Measurements from ENCODE around the gene PHC2.

DNA sequence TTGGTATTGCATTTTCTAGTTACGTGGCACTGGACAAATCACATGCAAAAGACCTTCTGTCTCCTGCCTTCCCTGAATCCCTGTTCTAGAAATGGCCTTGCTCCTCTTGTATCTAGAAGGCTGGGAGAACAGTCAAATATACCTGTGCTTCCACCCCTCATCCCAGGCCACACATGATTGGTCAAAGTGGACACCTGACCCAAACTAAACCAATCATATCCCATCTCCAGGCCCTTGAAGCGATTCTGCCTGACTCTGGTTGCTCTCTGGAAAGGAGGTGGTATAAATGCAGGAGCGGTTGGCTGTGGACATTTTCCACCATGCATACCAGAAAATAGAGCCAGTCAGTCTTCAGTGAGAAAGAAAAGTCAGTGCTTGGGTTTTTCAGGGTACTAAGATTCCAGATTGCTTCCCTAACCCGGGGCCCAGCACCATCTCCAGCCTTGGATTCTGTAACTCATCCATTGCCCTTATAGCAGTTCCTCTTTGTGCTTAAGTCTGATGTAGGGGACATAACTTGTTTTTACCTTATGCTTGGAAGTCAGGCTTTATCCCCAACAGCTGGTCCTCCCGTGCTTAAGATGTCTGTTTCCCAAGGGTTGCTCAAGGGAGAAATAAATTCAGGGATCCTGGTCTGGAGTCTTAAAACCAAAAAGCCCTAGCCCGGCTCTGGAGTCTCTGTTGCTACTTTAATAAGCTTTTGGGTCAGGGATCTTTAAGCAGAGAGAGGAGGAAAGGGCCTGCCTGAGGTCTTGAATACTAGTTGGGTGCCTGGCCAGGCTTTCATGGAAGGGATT lies 7.7 kb upstream of the PHC2 start:
- TF ChIP-seq, protein P1, sequence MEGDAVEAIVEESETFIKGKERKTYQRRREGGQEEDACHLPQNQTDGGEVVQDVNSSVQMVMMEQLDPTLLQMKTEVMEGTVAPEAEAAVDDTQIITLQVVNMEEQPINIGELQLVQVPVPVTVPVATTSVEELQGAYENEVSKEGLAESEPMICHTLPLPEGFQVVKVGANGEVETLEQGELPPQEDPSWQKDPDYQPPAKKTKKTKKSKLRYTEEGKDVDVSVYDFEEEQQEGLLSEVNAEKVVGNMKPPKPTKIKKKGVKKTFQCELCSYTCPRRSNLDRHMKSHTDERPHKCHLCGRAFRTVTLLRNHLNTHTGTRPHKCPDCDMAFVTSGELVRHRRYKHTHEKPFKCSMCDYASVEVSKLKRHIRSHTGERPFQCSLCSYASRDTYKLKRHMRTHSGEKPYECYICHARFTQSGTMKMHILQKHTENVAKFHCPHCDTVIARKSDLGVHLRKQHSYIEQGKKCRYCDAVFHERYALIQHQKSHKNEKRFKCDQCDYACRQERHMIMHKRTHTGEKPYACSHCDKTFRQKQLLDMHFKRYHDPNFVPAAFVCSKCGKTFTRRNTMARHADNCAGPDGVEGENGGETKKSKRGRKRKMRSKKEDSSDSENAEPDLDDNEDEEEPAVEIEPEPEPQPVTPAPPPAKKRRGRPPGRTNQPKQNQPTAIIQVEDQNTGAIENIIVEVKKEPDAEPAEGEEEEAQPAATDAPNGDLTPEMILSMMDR (IDR thresholded peaks at IDR 0.05): no peak
- TF ChIP-seq POLR2A (IDR thresholded peaks at IDR 0.05): no peak
